Left ventricle myocardium superior (tissue), 1 donor: ENCODE results near the gene BRIP1. TPM values are rescaled to one million over a fixed set of nuclear protein-coding genes. Genes with fewer than 3 reads are reported as not detected.
"Not testable (repeated sequence)": the region's sequence is repeated elsewhere in the genome, so short reads cannot be mapped to it uniquely, and the experiment has no call there.

ENCODE experiments used
- ATAC-seq: fragments of 200-7000 bp; cut with Tn5 transposase; one replicate; pipeline ENCODE4 v1.9.1; 2020; ENCODE audit warnings: mild to moderate bottlenecking, moderate library complexity
- DNase-seq: peaks from one replicate; pipeline ENCODE4 v3.0.0-alpha.2; 2020
- intact Hi-C: fragments of 100-400 bp; cut with micrococcal nuclease; formaldehyde crosslinking; loops from one replicate; pipeline ENCODE4 v1.11.0; 2022
- long read RNA-seq: library from polyadenylated mRNA; unstranded; transcript quantifications from one replicate; pipeline ENCODE4 v2.0.0, GENCODE V29; 2021
- total RNA-seq: library from RNA; stranded (reverse); fragmentation: NEBNext Ultra II Directional; extraction: Animal tissue kit (Norgen Biotek cat#: 25700); gene quantifications from one replicate; pipeline ENCODE4 v1.2.1, GENCODE V29; 2021
- donor health status: DM: no; HTN: yes; CAD: no; lungs with severe emphysema.

The BRIP1 gene
- 0.35 TPM for total RNA-seq
- long read RNA-seq, result 0 reads

DNA sequence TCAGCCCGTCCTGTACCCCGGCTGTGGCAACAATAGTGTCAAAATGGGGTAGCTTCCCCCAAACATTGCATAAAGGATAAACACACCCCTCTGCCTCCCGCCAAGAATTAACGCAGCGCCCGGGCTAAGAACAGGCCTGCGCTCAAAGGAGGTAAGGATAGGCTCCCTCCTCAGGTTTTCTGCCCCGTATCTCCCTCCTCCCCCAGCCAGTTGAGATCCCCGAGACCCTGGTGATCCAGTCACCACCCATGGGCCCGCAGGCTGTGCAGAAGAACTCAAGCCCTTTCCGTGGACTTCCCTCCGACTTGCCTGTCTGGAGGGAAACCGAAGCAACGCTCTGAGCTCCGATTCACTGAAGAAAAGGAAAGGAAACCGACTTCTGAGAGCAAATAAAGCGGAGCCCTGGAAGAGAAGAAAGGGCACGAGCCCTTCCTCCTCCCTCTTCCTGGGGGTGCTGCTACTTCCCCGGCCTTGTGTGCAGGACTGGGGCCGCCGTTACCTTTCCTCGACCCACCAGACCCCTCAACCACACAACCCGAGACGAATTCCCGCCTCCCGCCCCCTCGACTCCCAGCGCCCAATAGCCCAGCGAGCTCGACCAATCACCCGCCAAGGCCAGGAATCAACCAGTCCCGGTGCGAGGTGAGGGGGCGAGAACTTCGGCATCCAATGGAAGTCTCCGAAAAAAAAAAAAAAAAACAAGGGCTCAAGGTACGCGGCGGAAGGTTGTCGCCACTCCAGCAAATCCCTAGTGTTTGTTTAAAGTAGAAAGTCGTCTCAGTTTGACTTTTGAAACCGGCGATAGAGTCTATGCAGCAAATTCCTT is at the start of gene BRIP1:
BRIP1 (minus strand) TSS at position 554 of the 826 bp plus-strand sequence. CDS start 1,989 bp downstream, outside the sequence.
- ATAC-seq, result peak; percentile 100
- peak; percentile 90 for DNase-seq
- intact Hi-C loops, result no loop called here

DNA sequence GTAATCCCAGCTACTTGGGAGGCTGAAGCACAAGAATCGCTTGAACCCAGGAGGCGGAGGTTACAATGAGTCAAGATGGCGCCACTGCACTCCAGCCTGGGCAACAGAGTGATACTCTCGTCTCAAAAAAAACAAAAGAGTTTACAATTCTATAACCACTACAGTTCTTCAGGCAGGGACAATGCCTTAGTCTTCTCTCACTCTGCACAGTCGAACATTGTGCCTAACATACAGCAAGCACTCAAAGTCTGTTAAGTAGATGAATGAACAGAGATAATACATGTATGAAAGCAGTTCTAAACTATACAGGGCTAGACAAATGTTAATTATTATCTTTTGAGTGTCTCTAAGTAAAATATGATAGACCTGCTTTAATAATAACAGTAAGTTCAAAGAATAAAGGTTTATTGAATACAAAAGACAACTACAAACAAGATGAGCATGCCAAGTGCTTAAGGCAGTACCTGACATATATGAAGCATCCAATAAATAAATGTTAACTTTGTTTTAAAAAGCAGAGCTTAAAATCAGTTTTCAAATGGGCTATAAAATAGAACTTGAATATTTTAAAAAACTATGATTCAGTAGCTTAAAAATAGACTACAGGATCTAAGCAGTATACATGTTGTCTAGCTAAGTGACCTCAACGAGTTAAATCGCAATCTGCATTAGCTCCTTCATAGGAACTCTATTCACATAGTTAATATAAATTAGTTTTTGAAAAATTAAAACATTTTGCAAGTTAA is 45.1 kb upstream of the BRIP1 start:
- intact Hi-C loops, result no loop called here
- ATAC-seq (no peak), DNase-seq (no peak)

DNA sequence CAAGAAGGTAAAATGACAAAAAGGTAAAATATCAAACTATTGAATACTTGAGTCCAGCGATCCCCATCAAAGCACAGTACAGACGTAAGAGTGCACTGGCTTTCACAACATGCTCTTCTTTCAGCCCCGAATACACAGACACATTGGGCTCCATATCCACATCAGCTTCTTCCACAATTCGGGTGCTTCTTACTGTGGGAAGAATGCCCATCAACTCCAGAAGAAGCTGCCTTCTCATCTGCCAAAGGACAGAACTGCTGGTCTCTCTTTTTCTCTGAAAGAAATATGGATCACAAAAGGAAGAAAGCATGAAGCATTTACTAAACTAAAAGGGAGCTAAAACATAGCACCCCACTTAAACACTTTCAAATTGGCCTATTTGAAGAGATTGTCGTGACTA is 44.0 kb upstream of the BRIP1 start:
- intact Hi-C loops, result no loop called here
- ATAC-seq (no peak), DNase-seq (no peak)

DNA sequence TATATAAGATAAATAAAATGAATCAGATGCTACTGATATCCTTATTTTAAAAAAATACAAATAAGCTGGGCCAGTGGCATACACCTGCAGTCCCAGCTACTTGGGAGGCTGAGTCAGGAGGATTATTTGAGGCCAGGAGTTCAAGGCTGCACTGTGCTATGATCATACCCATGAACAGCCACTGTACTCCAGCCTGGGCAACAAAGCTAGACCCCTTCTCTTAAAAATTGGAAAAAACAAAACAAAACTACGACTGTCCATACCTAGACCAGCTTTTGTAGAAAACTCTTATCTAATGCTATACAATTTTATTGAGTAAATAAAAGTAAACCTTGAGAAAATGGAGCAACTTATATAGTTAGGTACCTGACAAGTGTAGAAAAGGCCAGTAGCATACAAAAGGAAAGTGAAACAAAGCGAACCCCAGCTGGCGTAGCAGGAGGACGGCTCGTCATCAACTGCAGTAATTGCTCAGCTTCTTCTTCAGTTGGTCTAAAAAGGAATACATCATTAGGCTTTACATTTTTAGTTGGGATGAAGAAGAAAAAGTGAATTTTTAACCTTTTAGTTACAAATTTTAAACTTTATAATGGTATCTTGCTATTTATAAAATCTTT is 40.9 kb upstream of the BRIP1 start:
- intact Hi-C loops, result no loop called here
- DNase-seq (no peak), ATAC-seq (no peak)

DNA sequence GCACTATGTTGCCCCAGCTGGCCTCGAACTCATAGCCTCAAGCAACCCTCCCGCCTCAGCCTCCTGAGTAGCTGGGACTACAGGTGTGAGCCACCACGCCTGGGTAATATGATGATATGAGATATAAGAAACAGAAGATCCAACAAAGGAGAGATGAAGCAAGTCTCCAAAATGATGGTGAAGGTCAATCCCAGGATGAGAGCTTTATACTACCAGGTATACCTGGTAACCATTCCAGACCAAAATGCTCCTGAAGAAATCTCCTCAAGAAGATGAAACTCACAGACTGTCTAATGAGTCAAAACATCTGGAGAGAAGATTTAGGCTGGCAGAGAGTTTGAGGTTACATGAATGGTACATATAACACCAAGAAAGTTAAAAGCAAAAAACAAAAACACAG is 39.9 kb upstream of the BRIP1 start:
- DNase-seq (no peak), ATAC-seq (no peak)
- intact Hi-C loops, result no loop called here

DNA sequence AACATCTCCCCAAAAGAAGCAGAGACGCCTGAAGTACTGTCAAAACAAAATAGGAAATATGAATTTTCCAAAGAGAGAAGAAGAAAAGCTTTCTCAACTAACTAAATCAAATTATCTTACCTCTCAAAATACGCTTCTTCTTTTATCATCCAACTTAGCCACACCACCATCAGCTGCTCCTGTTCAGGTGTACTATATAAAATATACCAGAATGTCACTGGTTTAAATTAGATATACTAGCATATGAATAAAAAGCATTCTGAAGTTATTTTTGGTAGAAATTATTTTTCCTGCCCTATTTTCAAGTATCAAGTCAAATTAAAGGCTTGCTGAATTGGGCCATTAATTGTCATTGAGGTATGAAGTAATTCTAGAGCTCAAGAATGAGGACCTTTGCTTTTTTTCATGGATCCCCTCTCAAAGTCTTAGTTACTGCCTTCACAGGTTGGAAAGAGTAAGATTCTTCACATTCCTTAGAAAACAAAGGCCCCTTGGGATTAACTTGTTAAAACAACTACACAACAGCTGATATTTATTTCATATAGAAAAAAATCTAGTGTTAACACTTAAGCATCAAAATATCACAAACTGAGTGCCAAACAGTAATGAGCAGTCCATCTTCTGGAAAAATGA is 34.3 kb upstream of the BRIP1 start:
- DNase-seq, result no peak
- ATAC-seq, result no peak
- intact Hi-C loops, result no loop called here

DNA sequence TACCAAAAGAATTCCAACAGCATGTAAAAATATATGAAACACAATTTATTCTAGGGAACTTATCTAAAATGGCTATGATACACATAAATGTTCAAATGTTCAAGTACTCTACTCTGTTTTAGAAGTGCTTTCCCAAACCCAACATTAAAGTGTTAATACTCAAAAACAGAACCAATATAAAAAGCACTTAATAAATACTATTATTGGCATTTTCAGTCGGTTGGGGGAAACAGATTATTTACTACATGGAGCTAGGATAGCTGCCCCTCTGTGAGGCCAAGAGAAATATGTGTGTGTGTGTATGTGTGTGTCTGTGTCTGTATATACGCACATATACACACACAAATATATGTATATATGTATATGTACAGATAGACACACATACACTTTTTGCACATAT is 32.1 kb upstream of the BRIP1 start:
- intact Hi-C loops, result no loop called here
- no peak for DNase-seq
- ATAC-seq, result no peak

DNA sequence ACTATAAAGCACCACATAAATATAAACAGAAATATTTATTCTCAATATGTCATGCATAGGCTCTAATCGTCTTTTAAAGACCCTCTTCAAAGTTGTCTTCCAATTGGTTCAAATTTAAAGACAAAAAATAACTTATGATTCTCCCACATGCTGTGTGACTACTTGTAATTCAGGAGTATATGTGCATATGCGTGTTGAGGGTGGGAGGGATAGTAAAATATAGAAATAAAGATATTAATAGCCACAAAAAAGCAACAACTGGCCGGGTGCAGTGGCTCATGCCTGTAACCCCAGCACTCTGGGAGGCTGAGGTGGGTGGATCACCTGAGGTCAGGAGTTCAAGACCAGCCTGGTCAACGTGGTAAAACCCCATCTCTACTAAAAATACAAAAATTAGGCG is 31.0 kb upstream of the BRIP1 start:
- intact Hi-C loops, ATAC-seq, DNase-seq: not testable (repeated sequence)

DNA sequence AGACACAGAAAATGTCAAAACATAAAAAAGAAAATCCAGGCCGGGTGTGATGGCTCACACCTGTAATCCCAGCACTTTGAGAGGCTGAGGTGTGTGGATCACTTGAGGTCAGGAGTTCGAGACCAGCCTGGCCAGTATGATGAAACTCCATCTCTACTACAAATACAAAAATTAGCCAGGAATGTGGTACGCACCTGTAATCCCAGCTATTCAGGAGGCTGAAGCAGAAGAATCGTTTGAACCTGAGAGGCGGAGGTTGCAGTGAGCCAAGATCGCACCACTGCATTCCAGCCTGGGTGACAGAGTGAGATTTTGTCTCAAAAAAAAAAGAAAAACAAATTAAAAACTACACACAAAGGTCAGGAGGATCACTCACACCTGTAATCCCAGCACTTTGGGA is 24.4 kb upstream of the BRIP1 start:
- ATAC-seq, DNase-seq, intact Hi-C loops: not testable (repeated sequence)

DNA sequence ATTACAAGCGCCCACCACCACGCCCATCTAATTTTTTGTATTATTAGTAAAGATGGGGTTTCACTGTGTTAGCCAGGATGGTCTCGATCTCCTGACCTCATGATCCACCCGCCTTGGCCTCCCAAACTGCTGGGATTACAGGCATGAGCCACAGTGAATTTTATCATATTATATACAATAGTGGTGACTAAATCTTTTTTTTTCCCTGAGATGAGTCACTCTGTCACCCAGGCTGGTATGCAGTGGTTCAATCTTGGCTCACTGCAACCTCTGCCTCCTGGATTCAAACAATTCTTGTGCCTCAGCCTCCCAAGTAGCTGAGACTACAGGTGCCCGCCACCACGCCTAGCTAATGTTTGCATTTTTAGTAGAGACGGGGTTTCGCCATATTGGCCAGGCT is 22.5 kb upstream of the BRIP1 start:
- DNase-seq, intact Hi-C loops, ATAC-seq: not testable (repeated sequence)

DNA sequence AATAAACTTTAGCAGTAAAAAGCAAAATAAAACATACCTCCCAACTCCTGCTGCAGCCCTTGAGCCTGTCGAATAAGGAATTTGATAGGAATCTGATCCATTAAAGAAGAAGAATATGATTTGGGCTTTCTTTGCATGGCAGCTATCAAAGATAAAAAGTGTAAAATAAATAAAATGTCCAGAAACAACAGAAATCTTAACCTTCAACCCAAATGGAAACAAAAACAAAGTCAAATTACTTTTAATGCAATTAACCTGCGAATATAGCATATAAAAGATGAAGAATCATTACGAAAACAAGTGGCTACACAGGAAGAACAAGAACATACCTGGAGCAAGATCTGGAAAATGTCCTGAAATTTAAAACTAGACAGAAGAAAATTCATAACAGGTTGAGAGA is 21.5 kb upstream of the BRIP1 start:
- DNase-seq, result no peak
- intact Hi-C loops, result no loop called here
- ATAC-seq, result no peak

DNA sequence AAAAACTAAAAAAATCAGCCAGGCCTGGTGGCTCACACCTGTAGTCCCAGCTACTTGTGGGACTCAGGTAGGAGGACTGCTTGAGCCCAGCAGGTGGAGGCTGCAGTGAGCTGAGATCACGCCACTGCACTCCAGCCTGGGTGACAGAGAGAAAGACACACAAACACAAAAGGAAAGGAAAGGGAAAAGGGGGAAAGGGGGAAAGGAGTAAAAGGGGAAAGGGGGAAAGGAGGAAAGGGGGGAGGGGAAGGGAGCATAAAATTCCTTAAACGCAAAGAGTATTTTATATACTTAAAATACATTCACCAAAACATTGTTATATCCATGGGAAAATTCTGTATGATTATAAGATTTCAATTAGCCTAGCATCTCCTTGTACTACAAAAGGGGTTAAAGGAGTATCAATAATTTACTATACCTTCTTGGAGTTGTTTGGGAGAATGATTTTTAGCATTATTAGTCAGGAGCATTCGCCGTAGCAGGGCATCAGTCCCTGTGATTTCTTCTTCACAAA is 17.3 kb upstream of the BRIP1 start:
- ATAC-seq (no peak), DNase-seq (no peak)
- intact Hi-C loops, result no loop called here

DNA sequence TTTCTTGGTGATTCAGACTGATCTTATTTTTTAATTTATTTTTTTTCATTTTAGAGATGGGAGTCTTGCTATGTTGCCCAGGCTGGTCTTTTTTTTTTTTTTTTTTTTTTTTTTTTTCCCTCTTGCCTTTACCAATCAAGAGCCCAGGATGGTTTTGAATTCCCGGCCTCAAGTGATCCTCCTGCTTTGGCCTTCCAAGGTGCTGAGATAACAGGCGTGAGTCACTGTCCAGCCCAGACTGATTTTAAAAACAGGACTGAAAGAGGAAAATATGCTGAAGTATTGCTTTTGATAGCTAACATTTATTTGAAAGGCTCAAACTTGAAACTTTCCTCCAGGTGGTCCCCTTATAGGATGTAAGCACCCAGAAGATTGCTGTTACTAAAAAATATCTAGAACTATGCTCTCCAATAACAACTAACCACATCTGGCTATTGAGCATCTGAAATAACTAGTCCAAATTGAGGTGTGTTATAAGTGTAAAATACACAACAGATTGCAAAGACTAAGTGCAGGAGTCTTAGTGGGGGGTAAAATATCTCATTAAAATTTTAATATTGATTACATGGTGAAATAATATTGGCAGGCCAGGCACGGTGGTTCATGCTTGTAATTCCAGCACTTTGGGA is 15.8 kb upstream of the BRIP1 start:
- intact Hi-C loops, result no loop called here
- no peak for DNase-seq
- no peak for ATAC-seq

DNA sequence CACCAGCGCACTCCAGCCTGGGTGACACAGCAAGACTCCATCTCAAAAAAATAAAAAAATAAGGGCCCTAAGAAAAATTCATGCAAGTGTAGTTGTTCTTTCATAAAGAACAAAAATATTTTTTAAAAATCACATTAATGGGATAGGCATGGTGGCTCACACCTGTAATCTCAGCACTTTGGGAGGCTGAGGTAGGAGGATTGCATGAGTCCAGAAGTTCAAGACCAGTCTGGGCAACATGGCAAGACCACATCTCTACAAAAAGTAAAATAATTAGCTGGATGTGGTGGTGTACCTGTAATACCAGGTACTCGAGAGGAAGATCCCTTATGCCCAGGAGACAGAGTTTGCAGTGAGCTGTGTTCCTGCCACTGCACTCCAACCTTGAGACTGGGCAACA is 15.2 kb upstream of the BRIP1 start:
- intact Hi-C loops, result no loop called here
- DNase-seq, result no peak
- no peak for ATAC-seq

DNA sequence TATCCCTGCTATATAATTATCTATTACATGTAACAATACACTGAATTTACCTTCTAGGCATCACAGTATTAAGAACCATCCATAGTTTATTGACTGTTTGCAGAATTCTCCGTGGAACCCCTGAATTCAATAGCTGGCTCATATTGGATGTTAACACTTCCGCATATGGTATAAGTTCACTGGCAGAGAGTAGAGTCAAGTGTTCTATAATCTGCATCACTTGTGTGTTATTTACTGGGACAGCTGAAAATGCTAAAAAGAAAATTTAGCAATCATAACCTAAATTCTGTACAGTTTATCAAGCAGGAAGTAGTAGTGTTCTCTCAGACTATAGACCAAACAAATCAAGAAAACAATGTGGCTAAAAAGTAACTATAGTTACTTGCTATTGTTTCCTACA is 14.5 kb upstream of the BRIP1 start:
- ATAC-seq (no peak), DNase-seq (no peak)
- intact Hi-C loops, result no loop called here

DNA sequence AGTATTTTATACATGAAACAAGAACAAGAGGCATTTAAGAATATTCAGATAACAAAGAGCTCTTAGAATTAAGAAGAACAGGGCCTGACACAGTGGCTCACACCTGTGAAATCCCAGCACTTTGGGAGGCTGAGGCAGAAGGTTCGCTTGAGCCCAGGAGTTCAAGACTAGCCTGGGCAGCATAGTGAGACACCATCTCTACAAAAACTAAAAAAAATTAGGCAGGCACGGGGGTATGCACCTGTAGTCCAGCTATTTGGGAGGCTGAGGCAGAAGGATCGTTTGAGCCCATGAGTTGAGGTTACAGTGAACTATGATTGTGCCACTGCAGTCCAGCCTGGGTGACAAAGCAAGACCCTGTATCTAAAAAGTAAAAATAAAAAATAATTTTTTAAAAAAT is 12.5 kb upstream of the BRIP1 start:
- DNase-seq (no peak), ATAC-seq (no peak)
- intact Hi-C loops, result no loop called here

DNA sequence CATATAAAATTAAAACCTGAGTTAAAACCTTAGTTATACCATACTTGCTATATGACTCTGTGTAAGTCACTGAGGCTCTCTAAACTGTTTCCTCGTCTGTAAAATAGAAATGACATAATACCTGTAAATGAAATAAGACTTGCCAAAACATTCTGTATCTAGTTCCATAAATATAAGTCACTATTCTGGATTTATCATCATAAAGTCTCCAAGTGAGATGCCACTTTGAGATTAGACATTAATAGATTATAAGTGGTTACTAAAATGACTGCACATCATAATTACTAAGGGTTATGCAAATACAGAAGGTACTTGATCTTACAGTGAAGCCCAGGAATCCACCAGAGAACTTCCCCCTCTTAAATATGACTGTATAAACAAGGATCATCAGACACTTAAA is 12.0 kb upstream of the BRIP1 start:
- ATAC-seq (no peak), DNase-seq (no peak)
- intact Hi-C loops, result no loop called here

DNA sequence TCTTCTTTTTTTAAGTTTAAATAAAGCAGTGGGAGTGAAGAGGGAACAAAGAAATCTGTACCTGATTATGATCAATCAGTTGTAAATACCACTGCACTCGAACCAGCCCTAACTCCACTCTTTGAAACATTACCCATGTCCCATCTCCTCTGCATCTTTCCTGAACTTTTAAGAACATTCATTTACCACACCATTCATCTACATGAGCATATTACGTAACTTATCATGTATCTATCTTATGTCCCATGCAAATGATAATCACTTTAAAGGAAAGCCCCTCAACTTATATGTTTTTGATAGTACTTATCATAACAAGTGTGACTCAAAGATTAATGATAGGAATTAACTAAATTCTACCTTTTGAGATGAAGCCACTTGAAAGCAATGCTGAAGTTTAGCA is 10.7 kb upstream of the BRIP1 start:
- ATAC-seq (no peak), DNase-seq (no peak)
- intact Hi-C loops, result no loop called here

DNA sequence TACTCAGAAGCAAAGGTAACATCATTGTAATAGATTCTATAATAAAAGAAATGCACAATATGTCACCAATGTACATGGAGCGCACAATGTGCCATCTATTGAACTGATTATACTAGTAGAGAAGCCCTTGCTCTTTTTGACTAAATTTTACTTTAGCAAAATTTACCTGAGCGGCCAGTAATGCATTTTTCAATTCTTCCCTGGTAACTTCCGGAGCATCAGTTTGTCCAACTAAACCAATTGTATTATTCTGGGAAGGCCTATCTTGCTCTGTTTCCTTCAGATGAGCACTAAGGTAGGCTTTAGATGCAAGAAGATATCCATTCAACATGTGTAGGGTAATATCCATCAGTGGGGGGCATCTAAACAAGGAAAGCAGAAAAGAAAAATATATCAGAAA is 8.8 kb upstream of the BRIP1 start:
- ATAC-seq (no peak), DNase-seq (no peak)
- intact Hi-C loops, result no loop called here
